WERI-Rb-1 (cell line): Measurements from ENCODE around the gene GPBAR1.

Source experiments
- DNase-seq: peaks from one replicate; pipeline ENCODE4 v3.0.0-alpha.2; 2020
- H3K27ac ChIP-seq: fragments of 250-450 bp; sonication (Bioruptor Pico); 2 replicates; pipeline ENCODE4 v1.5.1; 2020; ENCODE audit warnings: mild to moderate bottlenecking, moderate library complexity
- H3K27me3 ChIP-seq: fragments of 250-450 bp; sonication (Bioruptor Pico); 2 replicates; pipeline ENCODE4 v1.5.1; 2021; ENCODE audit warnings: mild to moderate bottlenecking, low read depth, moderate library complexity; ENCODE audit not compliant: insufficient read depth, severe bottlenecking
- H3K36me3 ChIP-seq: fragments of 250-450 bp; sonication (Bioruptor Pico); 2 replicates; pipeline ENCODE4 v1.5.1; 2020; ENCODE audit warnings: mild to moderate bottlenecking, moderate library complexity
- H3K4me3 ChIP-seq: 2 replicates; pipeline ENCODE4 v1.5.1; 2011; ENCODE audit warnings: low read depth, mild to moderate bottlenecking, control low read depth, low read length
- H3K9me3 ChIP-seq: fragments of 250-450 bp; sonication (Bioruptor Pico); 2 replicates; pipeline ENCODE4 v1.5.1; 2021; ENCODE audit warnings: mild to moderate bottlenecking, moderate library complexity; ENCODE audit not compliant: severe bottlenecking
- CTCF ChIP-seq: IDR thresholded peaks from 2 replicates; pipeline ENCODE4 v1.5.1; 2011; ENCODE audit warnings: low read depth, mild to moderate bottlenecking, control low read depth, inconsistent platforms, low read length

The GPBAR1 gene

GRCh38 chr2:218276986-218277755 is 16.4 kb downstream of the GPBAR1 start:
- H3K36me3 ChIP-seq: peaks cover 20% of the 10 kb centered on the region
- no peak overlapping the region for H3K27ac ChIP-seq
- H3K27me3 ChIP-seq: no peaks in the 10 kb centered on the region
- no peak overlapping the region for H3K4me3 ChIP-seq
- DNase-seq: no peak
- H3K9me3 ChIP-seq: no peaks in the 10 kb centered on the region
- TF ChIP-seq CTCF: peak; percentile 35; the same call in 1 of the 2 replicates

GRCh38 chr2:218277921-218278320 is 17.1 kb downstream of the GPBAR1 start:
- Histone ChIP-seq H3K36me3 (peaks cover 20% of the 10 kb centered on the region), H3K27me3 (no peaks in the 10 kb centered on the region), H3K4me3 (no peak overlapping the region), H3K9me3 (no peaks in the 10 kb centered on the region), H3K27ac (no peak overlapping the region)
- no peak for DNase-seq
- TF ChIP-seq CTCF: no peak

DNA sequence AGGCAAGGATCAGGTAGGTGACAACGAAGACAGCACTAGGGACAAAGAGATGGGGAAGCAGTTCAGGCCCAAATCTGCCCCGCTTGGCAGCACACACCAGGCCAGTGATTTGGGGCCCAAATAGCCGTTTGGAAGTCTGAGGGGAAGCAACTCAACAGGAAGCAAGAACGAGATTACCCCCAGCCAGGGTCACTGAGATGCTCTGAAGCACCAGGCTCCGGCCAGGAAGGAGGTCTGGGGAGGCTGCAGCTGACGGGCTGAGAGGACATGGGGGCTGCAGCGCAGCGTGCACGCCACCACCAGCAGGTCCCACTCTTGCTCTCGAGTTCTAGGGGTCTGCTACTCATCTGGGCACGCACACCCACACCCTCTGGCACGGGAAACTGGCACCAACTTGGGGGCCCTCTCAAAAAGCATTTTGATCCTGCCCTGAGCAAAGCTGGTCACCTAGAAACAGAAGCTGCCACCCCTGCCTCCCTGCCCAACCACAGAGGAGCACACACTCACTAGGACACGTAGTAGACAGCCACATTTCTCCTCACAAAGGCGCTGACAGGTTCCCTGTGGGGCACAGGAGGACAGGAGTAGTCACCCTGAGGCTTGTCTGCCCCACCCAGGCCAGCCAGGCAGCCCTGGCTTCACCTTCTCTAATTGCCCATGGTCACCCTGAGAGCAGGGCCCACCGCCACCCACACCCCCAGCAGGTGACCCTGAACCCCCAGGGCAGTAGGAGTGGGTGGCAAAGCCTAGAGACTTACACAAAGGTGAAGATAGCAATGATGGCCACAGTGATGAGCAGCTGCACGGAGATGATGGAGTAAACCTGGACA is 17.9 kb downstream of the GPBAR1 start:
- H3K36me3 ChIP-seq: peaks cover 18% of the 10 kb centered on the region
- no peak for DNase-seq
- no peak overlapping the region for H3K27ac ChIP-seq
- no peaks in the 10 kb centered on the region for H3K27me3 ChIP-seq
- no peaks in the 10 kb centered on the region for H3K9me3 ChIP-seq
- H3K4me3 ChIP-seq: no peak overlapping the region
- no peak for TF ChIP-seq CTCF

DNA sequence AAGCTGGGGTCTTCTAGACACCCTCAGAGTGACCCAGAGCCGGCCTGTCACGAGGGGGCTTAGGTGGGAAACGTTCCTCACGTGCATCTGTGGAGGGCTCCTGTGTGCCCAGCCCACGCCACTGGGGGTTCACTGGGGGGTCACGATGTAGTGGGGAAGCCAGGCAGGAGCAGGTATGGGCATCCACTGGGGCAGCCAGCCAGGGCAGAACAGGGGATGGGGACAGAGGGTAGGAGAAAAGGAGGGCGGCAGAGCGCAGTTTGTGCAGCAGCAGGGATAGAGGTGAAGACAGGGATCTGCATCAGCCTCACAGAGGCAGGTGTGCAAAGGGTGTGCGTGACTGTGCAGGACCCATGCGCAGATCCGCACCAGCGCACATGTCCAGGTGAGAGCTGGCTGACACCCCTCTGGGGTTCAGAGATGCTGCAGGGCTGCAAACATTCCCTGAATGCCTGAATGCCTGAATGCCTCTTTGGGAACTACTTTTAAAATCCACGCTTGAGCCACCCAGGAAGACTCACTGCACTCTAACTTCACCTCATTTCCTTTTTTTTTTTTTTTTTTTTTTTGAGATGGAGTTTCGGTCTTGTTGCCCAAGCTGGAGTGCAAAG is 19.6 kb downstream of the GPBAR1 start:
- Histone ChIP-seq H3K27me3 (no peaks in the 10 kb centered on the region), H3K9me3 (no peaks in the 10 kb centered on the region), H3K4me3 (no peak overlapping the region), H3K36me3 (peaks cover 3% of the 10 kb centered on the region; the same call in 1 of the 2 replicates), H3K27ac (no peak overlapping the region)
- no peak for TF ChIP-seq CTCF
- DNase-seq: no peak

DNA sequence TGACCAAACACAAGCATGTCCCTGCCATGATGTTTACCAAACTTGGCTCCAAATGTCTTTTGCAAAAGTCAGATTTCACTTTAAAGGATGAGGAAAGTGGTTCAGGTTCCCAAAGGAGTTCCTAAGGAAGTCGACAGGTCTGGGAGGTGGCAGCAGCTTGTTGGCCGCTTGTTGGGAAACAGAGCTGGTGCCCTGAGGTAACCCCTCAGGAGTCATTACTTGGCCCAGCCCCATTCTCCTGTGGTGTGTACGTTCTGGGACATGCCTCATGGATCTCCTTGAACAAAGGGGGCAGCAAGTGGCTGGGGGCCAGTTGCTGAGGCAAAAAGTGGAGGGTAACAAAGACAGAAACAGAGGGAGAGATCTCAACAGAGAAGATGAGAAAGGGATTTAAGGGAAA is 20.6 kb downstream of the GPBAR1 start:
- Histone ChIP-seq H3K4me3 (no peak overlapping the region), H3K27ac (no peak overlapping the region), H3K9me3 (no peaks in the 10 kb centered on the region), H3K27me3 (no peaks in the 10 kb centered on the region), H3K36me3 (peaks cover 3% of the 10 kb centered on the region; the same call in 1 of the 2 replicates)
- no peak for DNase-seq
- no peak for TF ChIP-seq CTCF
